ENCODE data around the gene CDH4.

CDH4 gene

DNA sequence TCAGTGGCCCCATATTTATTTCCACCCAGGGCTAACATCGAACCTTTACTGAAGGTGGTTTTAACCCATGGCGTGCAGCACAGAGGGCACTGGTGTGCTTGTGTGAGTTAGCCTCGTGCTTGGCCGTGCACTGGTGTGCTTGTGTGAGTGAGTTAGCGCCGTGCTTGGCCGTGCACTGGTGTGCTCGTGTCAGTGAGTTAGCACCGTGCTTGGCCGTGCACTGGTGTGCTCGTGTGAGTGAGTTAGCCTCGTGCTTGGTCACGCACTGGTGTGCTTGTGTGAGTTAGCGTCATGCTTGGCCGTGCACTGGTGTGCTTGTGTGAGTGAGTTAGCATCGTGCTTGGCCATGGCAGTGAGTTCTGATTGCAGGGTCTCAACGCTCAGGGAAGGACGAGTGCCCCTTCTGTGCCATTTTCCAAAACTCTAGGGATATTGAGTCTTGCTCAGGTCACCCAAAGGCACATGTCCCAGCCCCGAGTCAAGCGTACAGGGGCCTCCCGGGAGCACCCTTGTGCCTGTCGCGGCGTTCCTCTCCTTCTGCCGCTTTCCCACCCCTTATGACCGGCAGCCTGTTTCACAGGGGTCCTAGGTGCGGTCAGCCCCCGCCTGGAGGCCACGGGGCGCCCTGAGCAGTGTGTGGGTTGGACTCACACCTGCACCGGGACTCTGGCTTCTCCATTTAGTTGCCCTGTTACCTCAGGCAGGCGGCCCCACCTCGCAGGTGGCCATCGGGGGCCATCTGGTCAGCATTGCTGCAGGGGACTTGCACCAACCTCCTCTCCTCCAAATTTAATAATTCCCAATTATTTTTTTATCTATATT is 399.1 kb downstream of the CDH4 start:
- no peaks in the 10 kb centered on the region for H3K9me3 ChIP-seq (ENCODE audit: control insufficient read depth, low read length)
- H3K36me3 ChIP-seq (ENCODE audit: control insufficient read depth, insufficient read depth, low read length), result no peaks in the 10 kb centered on the region
- WGBS, 2 experiments (ENCODE audit: insufficient coverage in 2 of 2), result 85 to 91% methylated on average over 22 to 28 of the region's 34 CpGs
- no peak overlapping the region for H3K4me3 ChIP-seq (ENCODE audit: extremely low read depth, insufficient read depth, low read length, poor library complexity, severe bottlenecking)
- H3K27ac ChIP-seq (ENCODE audit: low read depth, low read length, severe bottlenecking), result no peak overlapping the region
- H3K4me1 ChIP-seq (ENCODE audit: control insufficient read depth, insufficient read depth, low read length, poor library complexity, severe bottlenecking), result no peaks in the 10 kb centered on the region

DNA sequence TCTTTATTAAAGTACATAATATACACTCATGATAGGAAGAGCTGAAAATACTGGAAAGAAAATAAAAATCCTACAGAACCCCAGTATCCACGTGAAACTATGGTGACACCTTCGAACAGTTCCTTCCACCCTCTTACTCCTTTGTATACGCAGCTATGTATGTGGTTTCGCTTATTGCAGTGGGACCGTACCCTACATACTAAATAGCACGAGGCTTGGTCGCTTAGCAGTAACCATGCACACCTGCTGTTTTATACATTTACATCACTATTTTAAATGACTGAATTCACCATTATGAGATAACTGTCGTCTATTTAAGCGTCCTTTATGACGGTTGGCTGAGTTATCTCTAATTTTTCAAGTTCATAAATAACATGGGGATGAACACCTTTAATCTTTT is 400.1 kb downstream of the CDH4 start:
- Histone ChIP-seq H3K27ac (ENCODE audit: low read depth, low read length, severe bottlenecking) (no peak overlapping the region), H3K9me3 (ENCODE audit: control insufficient read depth, low read length) (no peaks in the 10 kb centered on the region), H3K4me3 (ENCODE audit: extremely low read depth, insufficient read depth, low read length, poor library complexity, severe bottlenecking) (no peak overlapping the region), H3K4me1 (ENCODE audit: control insufficient read depth, insufficient read depth, low read length, poor library complexity, severe bottlenecking) (no peaks in the 10 kb centered on the region), H3K36me3 (ENCODE audit: control insufficient read depth, insufficient read depth, low read length) (no peaks in the 10 kb centered on the region)
- WGBS, 2 experiments (ENCODE audit: insufficient coverage in 2 of 2), result 90 to 93% methylated on average over 7 to 10 of the region's 10 CpGs

- Histone ChIP-seq H3K4me3 (ENCODE audit: extremely low read depth, insufficient read depth, low read length, poor library complexity, severe bottlenecking) (no peak overlapping the region), H3K36me3 (ENCODE audit: control insufficient read depth, insufficient read depth, low read length) (no peaks in the 10 kb centered on the region), H3K27ac (ENCODE audit: low read depth, low read length, severe bottlenecking) (no peak overlapping the region), H3K9me3 (ENCODE audit: control insufficient read depth, low read length) (no peaks in the 10 kb centered on the region), H3K4me1 (ENCODE audit: control insufficient read depth, insufficient read depth, low read length, poor library complexity, severe bottlenecking) (peaks cover under 1% of the 10 kb centered on the region)
- 78 to 83% methylated on average over 9 to 10 of the region's 14 CpGs for WGBS, 2 experiments (ENCODE audit: insufficient coverage in 2 of 2)
Observed at GRCh38 chr20:61654726-61655125, 402.7 kb downstream of the CDH4 start.

DNA sequence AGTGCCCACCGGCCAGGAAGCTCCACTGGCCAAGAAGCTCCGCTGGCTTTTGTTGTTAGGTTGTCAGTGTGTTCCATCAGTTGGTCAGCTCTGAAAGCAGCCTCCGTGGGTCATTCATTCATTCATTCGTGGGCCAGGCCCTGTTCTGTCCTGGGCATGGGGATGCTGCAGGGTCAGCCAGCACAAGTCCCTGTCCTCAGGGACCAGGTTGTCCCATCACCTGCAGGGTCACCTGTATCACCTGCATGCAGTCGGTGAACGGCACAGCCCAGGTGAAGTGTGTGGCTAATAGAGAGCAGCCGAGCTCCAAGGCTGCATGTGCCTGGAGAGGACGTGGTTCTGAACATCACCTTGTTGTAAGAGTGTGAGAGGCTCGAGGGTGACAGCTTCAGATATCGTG is 403.5 kb downstream of the CDH4 start:
- Histone ChIP-seq H3K9me3 (ENCODE audit: control insufficient read depth, low read length) (no peaks in the 10 kb centered on the region), H3K27ac (ENCODE audit: low read depth, low read length, severe bottlenecking) (no peak overlapping the region)

GRCh38 chr20:61656198-61656597 is 404.1 kb downstream of the CDH4 start:
- Histone ChIP-seq H3K9me3 (ENCODE audit: control insufficient read depth, low read length) (no peaks in the 10 kb centered on the region), H3K27ac (ENCODE audit: low read depth, low read length, severe bottlenecking) (no peak overlapping the region), H3K36me3 (ENCODE audit: control insufficient read depth, insufficient read depth, low read length) (no peaks in the 10 kb centered on the region), H3K4me1 (ENCODE audit: control insufficient read depth, insufficient read depth, low read length, poor library complexity, severe bottlenecking) (peaks cover 4% of the 10 kb centered on the region), H3K4me3 (ENCODE audit: extremely low read depth, insufficient read depth, low read length, poor library complexity, severe bottlenecking) (no peak overlapping the region)
- 72 to 94% methylated on average over 2 to 8 of the region's 21 CpGs for WGBS, 2 experiments (ENCODE audit: insufficient coverage in 2 of 2)

More for the DNA sequence above, 403.5 kb downstream of the CDH4 start:
- Histone ChIP-seq H3K36me3 (ENCODE audit: control insufficient read depth, insufficient read depth, low read length) (no peaks in the 10 kb centered on the region), H3K4me1 (ENCODE audit: control insufficient read depth, insufficient read depth, low read length, poor library complexity, severe bottlenecking) (peaks cover 4% of the 10 kb centered on the region), H3K4me3 (ENCODE audit: extremely low read depth, insufficient read depth, low read length, poor library complexity, severe bottlenecking) (no peak overlapping the region)
- WGBS, 2 experiments (ENCODE audit: insufficient coverage in 2 of 2), result 83 to 90% methylated on average over 9 of the region's 10 CpGs

DNA sequence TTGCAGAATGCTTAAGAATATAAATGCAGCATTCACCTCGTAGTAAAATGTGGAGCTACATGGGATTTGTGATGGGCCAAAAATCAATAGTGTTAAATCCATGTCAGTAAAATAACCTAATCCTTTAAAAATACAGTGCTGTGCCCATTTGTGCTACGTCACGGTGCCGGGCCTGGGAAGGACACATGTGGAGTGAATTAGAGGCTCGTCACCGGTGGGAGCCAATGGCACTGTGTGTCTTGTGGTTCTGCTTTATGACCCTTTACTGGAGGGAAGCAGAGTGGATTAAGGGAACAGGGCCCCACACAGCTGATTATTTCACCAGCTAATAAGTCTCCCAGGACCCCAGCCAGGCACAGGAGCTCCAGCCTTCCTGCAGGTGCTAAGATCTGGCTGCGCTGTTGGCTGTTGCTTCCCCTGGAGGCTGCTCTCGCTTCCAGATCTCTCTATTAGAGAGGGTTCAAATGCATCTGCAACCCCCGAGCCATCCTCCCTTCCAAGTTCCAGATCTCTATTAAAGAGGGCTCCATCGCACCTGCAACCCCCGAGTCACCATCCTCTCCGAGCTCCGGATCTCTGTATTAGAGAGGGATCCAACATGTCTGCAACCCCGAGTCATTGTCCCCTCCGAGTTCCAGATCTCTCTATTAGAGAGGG is 405.8 kb downstream of the CDH4 start:
- Histone ChIP-seq H3K4me3 (ENCODE audit: extremely low read depth, insufficient read depth, low read length, poor library complexity, severe bottlenecking) (no peak overlapping the region), H3K4me1 (ENCODE audit: control insufficient read depth, insufficient read depth, low read length, poor library complexity, severe bottlenecking) (peaks cover 4% of the 10 kb centered on the region)
- WGBS, 2 experiments (ENCODE audit: insufficient coverage in 2 of 2), result 85 to 91% methylated on average over 9 to 11 of the region's 15 CpGs

DNA sequence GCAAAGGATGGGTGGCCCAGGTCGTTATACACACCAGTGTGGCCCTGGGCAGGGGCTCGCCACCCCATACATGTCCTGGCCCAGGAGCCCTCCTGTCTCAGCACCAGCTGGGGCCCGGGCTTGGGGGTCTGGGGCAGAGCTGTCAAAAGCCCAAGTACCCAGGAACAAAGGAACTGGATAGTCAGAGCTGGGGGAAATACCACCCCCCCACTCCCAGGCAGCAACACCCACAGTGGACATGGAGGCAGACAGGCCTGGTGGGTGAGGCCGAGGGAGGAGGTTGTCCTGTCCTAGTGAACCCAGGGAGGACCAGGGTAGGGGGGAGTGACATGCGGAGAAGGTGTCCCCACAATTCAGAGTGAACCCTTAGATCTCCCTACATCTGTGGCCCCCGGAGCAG is 406.5 kb downstream of the CDH4 start:
- Histone ChIP-seq H3K4me1 (ENCODE audit: control insufficient read depth, insufficient read depth, low read length, poor library complexity, severe bottlenecking) (peaks cover 4% of the 10 kb centered on the region), H3K27ac (ENCODE audit: low read depth, low read length, severe bottlenecking) (no peak overlapping the region), H3K9me3 (ENCODE audit: control insufficient read depth, low read length) (no peaks in the 10 kb centered on the region), H3K4me3 (ENCODE audit: extremely low read depth, insufficient read depth, low read length, poor library complexity, severe bottlenecking) (no peak overlapping the region), H3K36me3 (ENCODE audit: control insufficient read depth, insufficient read depth, low read length) (no peaks in the 10 kb centered on the region)
- 92 to 100% methylated on average over 1 to 4 of the region's 6 CpGs for WGBS, 2 experiments (ENCODE audit: insufficient coverage in 2 of 2)

More for the DNA sequence above, 405.8 kb downstream of the CDH4 start:
- Histone ChIP-seq H3K27ac (ENCODE audit: low read depth, low read length, severe bottlenecking) (no peak overlapping the region), H3K36me3 (ENCODE audit: control insufficient read depth, insufficient read depth, low read length) (no peaks in the 10 kb centered on the region), H3K9me3 (ENCODE audit: control insufficient read depth, low read length) (no peaks in the 10 kb centered on the region)

DNA sequence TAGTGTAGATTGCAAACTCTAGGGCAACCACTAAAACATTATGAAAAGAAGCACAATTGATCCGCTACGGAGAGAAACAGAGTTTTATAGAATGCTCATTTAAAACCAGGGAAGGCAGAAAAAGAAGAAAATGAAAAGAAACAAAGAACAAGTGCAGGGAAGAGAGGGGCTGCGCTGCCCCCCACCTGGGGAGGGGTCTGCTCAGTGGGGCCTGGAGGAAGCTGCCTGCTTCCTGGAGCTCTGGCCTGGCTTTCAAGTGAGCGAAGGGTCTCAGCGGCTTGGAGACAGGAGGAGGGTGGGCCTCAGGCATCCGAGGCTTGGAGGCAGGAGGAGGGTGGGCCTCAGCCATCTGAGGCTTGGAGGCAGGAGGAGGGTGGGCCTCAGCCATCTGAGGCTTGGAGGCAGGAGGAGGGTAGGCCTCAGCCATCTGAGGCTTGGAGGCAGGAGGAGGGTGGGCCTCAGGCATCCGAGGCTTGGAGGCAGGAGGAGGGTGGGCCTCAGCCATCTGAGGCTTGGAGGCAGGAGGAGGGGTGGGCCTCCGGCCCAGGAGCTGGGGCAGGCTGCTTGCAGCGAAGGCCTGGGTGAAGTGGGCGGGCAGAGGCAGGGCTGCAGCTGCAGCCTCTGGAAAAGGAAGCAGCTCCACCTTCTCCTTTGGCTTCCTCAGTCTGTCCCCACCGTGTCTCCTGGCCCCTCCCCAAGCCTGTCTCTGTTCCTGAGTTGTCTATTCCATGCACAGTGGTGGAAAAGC is 407.4 kb downstream of the CDH4 start:
- H3K27ac ChIP-seq (ENCODE audit: low read depth, low read length, severe bottlenecking), result no peak overlapping the region
- no peaks in the 10 kb centered on the region for H3K9me3 ChIP-seq (ENCODE audit: control insufficient read depth, low read length)

DNA sequence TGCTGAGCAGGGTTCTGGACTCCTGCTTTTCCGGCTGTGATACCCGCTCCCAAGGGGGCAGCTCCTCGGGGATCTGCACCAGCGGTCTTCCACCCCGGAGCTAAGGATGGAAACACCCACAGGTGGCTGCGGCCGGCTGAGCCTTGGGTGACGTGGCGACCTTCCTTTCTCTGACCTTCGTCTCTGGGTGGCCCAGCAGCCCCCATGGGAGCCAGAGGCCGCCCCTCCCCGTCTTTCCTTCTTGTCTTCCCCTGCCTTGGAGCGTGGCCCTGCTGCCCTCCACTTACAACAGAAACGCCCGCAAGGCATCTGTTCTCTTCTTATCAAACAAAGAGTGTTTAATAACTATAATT is 407.9 kb downstream of the CDH4 start:
- no peak overlapping the region for H3K27ac ChIP-seq (ENCODE audit: low read depth, low read length, severe bottlenecking)

More for the DNA sequence above, 407.4 kb downstream of the CDH4 start:
- H3K4me3 ChIP-seq (ENCODE audit: extremely low read depth, insufficient read depth, low read length, poor library complexity, severe bottlenecking), result no peak overlapping the region
- no peaks in the 10 kb centered on the region for H3K36me3 ChIP-seq (ENCODE audit: control insufficient read depth, insufficient read depth, low read length)
- H3K4me1 ChIP-seq (ENCODE audit: control insufficient read depth, insufficient read depth, low read length, poor library complexity, severe bottlenecking), result peaks cover 4% of the 10 kb centered on the region
- WGBS, 2 experiments (ENCODE audit: insufficient coverage in 2 of 2), result 52 to 58% methylated on average over 4 to 9 of the region's 11 CpGs

GRCh38 chr20:61660559-61660958 is 408.5 kb downstream of the CDH4 start:
- Histone ChIP-seq H3K9me3 (ENCODE audit: control insufficient read depth, low read length) (no peaks in the 10 kb centered on the region), H3K4me3 (ENCODE audit: extremely low read depth, insufficient read depth, low read length, poor library complexity, severe bottlenecking) (no peak overlapping the region), H3K27ac (ENCODE audit: low read depth, low read length, severe bottlenecking) (no peak overlapping the region), H3K4me1 (ENCODE audit: control insufficient read depth, insufficient read depth, low read length, poor library complexity, severe bottlenecking) (peaks cover 4% of the 10 kb centered on the region), H3K36me3 (ENCODE audit: control insufficient read depth, insufficient read depth, low read length) (no peaks in the 10 kb centered on the region)
- WGBS, 2 experiments (ENCODE audit: insufficient coverage in 2 of 2), result 88 to 89% methylated on average over 9 to 12 of the region's 13 CpGs

More for the DNA sequence above, 407.9 kb downstream of the CDH4 start:
- no peak overlapping the region for H3K4me3 ChIP-seq (ENCODE audit: extremely low read depth, insufficient read depth, low read length, poor library complexity, severe bottlenecking)
- 88 to 94% methylated on average over 12 of the region's 15 CpGs for WGBS, 2 experiments (ENCODE audit: insufficient coverage in 2 of 2)
- H3K36me3 ChIP-seq (ENCODE audit: control insufficient read depth, insufficient read depth, low read length), result no peaks in the 10 kb centered on the region
- H3K4me1 ChIP-seq (ENCODE audit: control insufficient read depth, insufficient read depth, low read length, poor library complexity, severe bottlenecking), result peaks cover 4% of the 10 kb centered on the region
- no peaks in the 10 kb centered on the region for H3K9me3 ChIP-seq (ENCODE audit: control insufficient read depth, low read length)

Measured in mesodermal cell (in vitro differentiated cells).